ENCODE measurements around the gene CCDC61.

GRCh38 chr19:45958769-45959516, 36.3 kb upstream of the CCDC61 start:
- TF ChIP-seq POLR2A (IDR thresholded peaks at IDR 0.05; ENCODE audit: low read length) (no peak), GATA1 (IDR thresholded peaks at IDR 0.05; ENCODE audit: low read depth, low read length) (no peak)
